Stimulated activated naive B cell treated with anti-CD40 and anti-IgM and Interleukin-4, amounts not matched to agents 10 μg/mL and 1 μg/mL and 100 μg/mL, for 72 hours (primary cell): Measurements from ENCODE around the gene ANKRD1.
"Not testable (repeated sequence)": the region's sequence is repeated elsewhere in the genome, so short reads cannot be mapped to it uniquely, and the experiment has no call there.

Experiments used
- ATAC-seq, 2 donors: fragments of 150-1000 bp; cut with Tn5 transposase; replicated peaks; 2 replicates each; pipeline ENCODE4 v1.10.0; 2021; ENCODE audit warnings: moderate library complexity in 1 of 2
- DNase-seq: peaks from one replicate; pipeline ENCODE4 v3.0.0; 2021
- H3K27ac Mint-ChIP-seq: one replicate; pipeline ENCODE4 v1.8.0; 2022; ENCODE audit warnings: mild to moderate bottlenecking, mixed read lengths
- H3K27me3 Mint-ChIP-seq, 2 donors: one replicate each; pipeline ENCODE4 v1.8.0; 2022; ENCODE audit warnings: mixed read lengths in 2 of 2
- H3K36me3 Mint-ChIP-seq, 2 donors: one replicate each; pipeline ENCODE4 v1.8.0; 2022; ENCODE audit warnings: mixed read lengths in 2 of 2, mild to moderate bottlenecking in 1 of 2
- H3K4me1 Mint-ChIP-seq, 2 donors: one replicate each; pipeline ENCODE4 v1.8.0; 2022; ENCODE audit warnings: mixed read lengths in 2 of 2, mild to moderate bottlenecking in 1 of 2
- H3K4me3 Mint-ChIP-seq, 2 donors: one replicate each; pipeline ENCODE4 v1.8.0; 2022; ENCODE audit warnings: mild to moderate bottlenecking in 2 of 2, mixed read lengths in 2 of 2, moderate library complexity in 1 of 2
- H3K9me3 Mint-ChIP-seq, 2 donors: one replicate each; pipeline ENCODE4 v1.8.0; 2022; ENCODE audit warnings: mixed read lengths in 2 of 2, mild to moderate bottlenecking in 1 of 2

ANKRD1 gene

GRCh38 chr10:90945491-90946070 is 24.7 kb upstream of the ANKRD1 start:
- Mint-ChIP-seq H3K9me3 (peaks cover 0 to 2% of the 10 kb centered on the region in 2 donors), H3K27ac (no peak overlapping the region), H3K4me3 (no peak overlapping the region)

GRCh38 chr10:90944749-90945148 is 23.9 kb upstream of the ANKRD1 start:
- Mint-ChIP-seq H3K36me3 (no peaks in the 10 kb centered on the region), H3K4me3 (no peak overlapping the region), H3K9me3 (peaks cover 0 to 2% of the 10 kb centered on the region in 2 donors), H3K4me1 (peaks cover 6 to 8% of the 10 kb centered on the region in 2 donors), H3K27ac (no peak overlapping the region), H3K27me3 (no peaks in the 10 kb centered on the region)
- DNase-seq = no peak
- ATAC-seq = no peak

More at GRCh38 chr10:90945491-90946070, 24.7 kb upstream of the ANKRD1 start:
- Mint-ChIP-seq H3K36me3 (no peaks in the 10 kb centered on the region), H3K4me1 (peaks cover 6 to 8% of the 10 kb centered on the region in 2 donors), H3K27me3 (no peaks in the 10 kb centered on the region)
- ATAC-seq (no peak), DNase-seq (no peak)

DNA sequence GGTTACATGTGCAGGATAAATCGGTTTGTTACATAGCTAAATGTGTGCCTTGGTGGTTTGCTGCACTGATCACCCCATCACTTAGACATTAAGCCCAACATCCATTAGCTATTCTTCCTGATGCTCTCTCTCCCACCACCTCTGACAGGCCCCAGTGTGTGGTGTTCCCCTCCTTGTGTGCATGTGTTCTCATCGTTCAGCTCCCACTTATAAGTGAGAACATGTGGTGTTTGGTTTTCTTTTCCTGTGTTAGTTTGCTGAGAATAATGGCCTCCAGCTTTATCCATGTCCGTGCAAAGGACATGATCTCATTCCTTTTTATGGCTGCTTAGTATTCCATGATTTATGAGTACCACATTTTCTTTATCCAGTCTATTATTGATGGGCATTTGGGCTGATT is 22.1 kb upstream of the ANKRD1 start:
- peak overlapping the region; percentile 31 for H3K27ac Mint-ChIP-seq
- H3K4me1 Mint-ChIP-seq, H3K36me3 Mint-ChIP-seq, H3K9me3 Mint-ChIP-seq, ATAC-seq, H3K27me3 Mint-ChIP-seq, H3K4me3 Mint-ChIP-seq, DNase-seq: not testable (repeated sequence)

- ATAC-seq (no peak), DNase-seq (no peak)
- Mint-ChIP-seq H3K36me3 (no peaks in the 10 kb centered on the region), H3K9me3 (peaks cover 0 to 4% of the 10 kb centered on the region in 2 donors), H3K4me3 (no peak overlapping the region), H3K4me1 (peaks cover 11 to 15% of the 10 kb centered on the region in 2 donors), H3K27me3 (no peaks in the 10 kb centered on the region), H3K27ac (no peak overlapping the region)
These were observed 18.8 kb upstream of the ANKRD1 start for GRCh38 chr10:90939648-90940047.

DNA sequence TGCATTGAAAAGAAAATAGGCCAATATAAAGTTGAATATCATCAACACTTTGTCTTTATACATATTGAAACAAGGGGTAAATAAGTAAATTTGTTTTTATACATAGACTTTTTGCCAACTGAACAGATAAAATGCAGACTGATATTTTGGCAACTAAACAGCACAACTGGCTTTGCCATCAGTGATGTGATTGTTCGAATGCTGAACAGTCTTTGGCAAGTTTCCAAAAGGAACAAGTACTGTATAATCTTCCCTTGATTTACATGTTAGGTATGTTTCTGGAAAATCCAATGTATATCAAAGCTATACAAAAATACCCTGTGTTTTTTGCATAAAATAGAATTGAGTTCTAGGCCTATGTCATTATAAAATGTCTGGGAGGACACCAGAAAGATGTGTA is 18.2 kb upstream of the ANKRD1 start:
- no peaks in the 10 kb centered on the region for H3K36me3 Mint-ChIP-seq
- H3K4me3 Mint-ChIP-seq = no peak overlapping the region
- H3K9me3 Mint-ChIP-seq = peaks cover 0 to 4% of the 10 kb centered on the region in 2 donors
- H3K27me3 Mint-ChIP-seq = no peaks in the 10 kb centered on the region
- no peak for ATAC-seq
- no peak overlapping the region for H3K27ac Mint-ChIP-seq
- no peak for DNase-seq
- peaks cover 11 to 15% of the 10 kb centered on the region in 2 donors for H3K4me1 Mint-ChIP-seq

DNA sequence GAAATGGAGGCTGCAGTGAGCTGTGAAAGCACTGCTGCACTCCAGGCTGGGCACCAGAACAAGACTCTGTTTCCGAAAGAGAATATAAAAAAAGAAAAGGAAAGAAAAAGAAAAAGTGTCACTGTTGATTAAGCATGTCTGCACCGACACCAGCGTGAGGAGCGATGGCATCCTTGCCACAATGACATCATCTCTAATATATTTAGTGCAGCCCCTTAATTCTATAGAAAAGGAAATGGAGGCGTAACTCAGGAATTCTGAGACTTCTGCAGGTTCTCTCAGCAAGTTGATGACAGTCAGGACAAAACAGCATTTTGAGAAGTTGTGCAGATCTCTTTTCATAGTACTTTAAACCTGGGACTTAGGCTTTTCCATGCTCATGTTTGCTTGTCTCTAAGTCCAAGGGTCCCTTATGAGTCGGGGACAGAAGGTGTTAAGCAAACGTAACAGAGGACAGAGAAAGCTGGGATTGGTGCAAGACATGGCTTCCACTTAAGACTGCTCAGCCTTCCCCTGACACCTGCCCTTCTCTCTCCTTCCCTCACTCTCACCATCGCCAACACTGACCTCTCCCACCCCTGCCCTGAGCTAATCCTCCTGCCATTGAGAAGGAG is 16.9 kb upstream of the ANKRD1 start:
- Mint-ChIP-seq H3K36me3 (no peaks in the 10 kb centered on the region), H3K4me1 (peaks cover 9 to 11% of the 10 kb centered on the region in 2 donors), H3K27ac (peak overlapping the region; percentile 44), H3K9me3 (peaks cover 0 to 2% of the 10 kb centered on the region in 2 donors), H3K27me3 (no peaks in the 10 kb centered on the region), H3K4me3 (no peak overlapping the region)
- DNase-seq = no peak
- ATAC-seq = no peak

DNA sequence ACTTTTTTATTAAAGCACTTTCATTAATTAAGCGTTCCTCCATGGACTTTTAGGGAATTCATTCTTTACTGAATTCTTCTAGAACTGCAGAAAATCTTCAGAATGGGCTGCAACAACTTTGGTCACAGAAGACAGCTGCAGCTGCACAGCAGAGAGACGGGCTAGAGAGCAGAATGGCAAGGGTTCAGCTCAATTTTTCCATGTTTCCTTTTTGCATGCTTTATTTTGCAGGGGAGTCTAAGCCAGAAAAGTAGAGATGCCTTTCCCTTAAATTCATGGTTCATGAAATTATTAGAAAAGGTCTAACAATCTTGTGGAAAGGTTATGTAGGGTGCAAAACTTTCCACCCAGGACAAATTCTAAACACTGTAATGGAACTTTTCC is 15.4 kb upstream of the ANKRD1 start:
- Mint-ChIP-seq H3K27ac (no peak overlapping the region), H3K4me1 (peaks cover 9 to 11% of the 10 kb centered on the region in 2 donors), H3K36me3 (no peaks in the 10 kb centered on the region), H3K27me3 (no peaks in the 10 kb centered on the region), H3K9me3 (peaks cover 0 to 2% of the 10 kb centered on the region in 2 donors), H3K4me3 (no peak overlapping the region)
- ATAC-seq (no peak), DNase-seq (no peak)

- peaks cover 0 to 2% of the 10 kb centered on the region in 2 donors for H3K9me3 Mint-ChIP-seq
- DNase-seq = no peak
- no peaks in the 10 kb centered on the region for H3K27me3 Mint-ChIP-seq
These were observed 14.8 kb upstream of the ANKRD1 start for GRCh38 chr10:90935581-90936275.

GRCh38 chr10:90930971-90931871 is 10.3 kb upstream of the ANKRD1 start:
- no peak for DNase-seq
- H3K27me3 Mint-ChIP-seq = peaks cover 0 to 3% of the 10 kb centered on the region in 2 donors
- peaks cover 11 to 12% of the 10 kb centered on the region in 2 donors for H3K4me1 Mint-ChIP-seq
- H3K9me3 Mint-ChIP-seq = peaks cover 0 to 2% of the 10 kb centered on the region in 2 donors
- H3K4me3 Mint-ChIP-seq = no peak overlapping the region
- ATAC-seq = no peak
- H3K36me3 Mint-ChIP-seq = no peaks in the 10 kb centered on the region
- no peak overlapping the region for H3K27ac Mint-ChIP-seq

More at GRCh38 chr10:90935581-90936275, 14.8 kb upstream of the ANKRD1 start:
- Mint-ChIP-seq H3K36me3 (no peaks in the 10 kb centered on the region), H3K4me3 (no peak overlapping the region), H3K4me1 (peaks cover 11 to 12% of the 10 kb centered on the region in 2 donors), H3K27ac (no peak overlapping the region)
- no peak for ATAC-seq

GRCh38 chr10:90930070-90930837 is 9.4 kb upstream of the ANKRD1 start:
- peak overlapping the region; percentile 57 for H3K27ac Mint-ChIP-seq
- H3K27me3 Mint-ChIP-seq = peaks cover 0 to 3% of the 10 kb centered on the region in 2 donors
- DNase-seq (no peak), ATAC-seq (no peak)
- peaks cover 0 to 2% of the 10 kb centered on the region in 2 donors for H3K9me3 Mint-ChIP-seq
- H3K4me3 Mint-ChIP-seq = no peak overlapping the region
- no peaks in the 10 kb centered on the region for H3K36me3 Mint-ChIP-seq
- H3K4me1 Mint-ChIP-seq = peaks cover 6 to 8% of the 10 kb centered on the region in 2 donors

DNA sequence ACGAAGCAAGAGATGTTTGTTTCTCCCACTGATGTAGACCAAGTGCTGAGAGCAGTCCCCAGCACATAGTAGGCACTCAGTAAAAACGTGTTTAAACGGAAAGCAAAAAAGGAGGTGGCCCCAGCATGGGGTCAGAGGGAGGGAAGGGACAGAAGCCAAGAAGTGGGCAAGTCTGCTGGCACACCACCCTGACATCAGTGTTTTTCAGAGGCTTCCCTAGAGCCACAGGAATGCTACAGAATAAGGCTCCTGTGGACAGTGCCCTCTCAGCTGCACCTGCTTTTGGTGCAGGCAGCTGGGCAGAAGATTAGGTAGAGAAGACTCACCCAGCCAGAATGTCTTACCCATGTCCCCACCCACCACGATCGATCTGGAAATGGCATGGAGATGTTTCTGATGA is 8.3 kb upstream of the ANKRD1 start:
- H3K9me3 Mint-ChIP-seq = no peaks in the 10 kb centered on the region
- DNase-seq (no peak), ATAC-seq (no peak)
- no peak overlapping the region for H3K27ac Mint-ChIP-seq
- peaks cover 0 to 3% of the 10 kb centered on the region in 2 donors for H3K27me3 Mint-ChIP-seq
- H3K36me3 Mint-ChIP-seq = no peaks in the 10 kb centered on the region
- H3K4me1 Mint-ChIP-seq = peaks cover 0 to 4% of the 10 kb centered on the region in 2 donors
- H3K4me3 Mint-ChIP-seq = no peak overlapping the region

DNA sequence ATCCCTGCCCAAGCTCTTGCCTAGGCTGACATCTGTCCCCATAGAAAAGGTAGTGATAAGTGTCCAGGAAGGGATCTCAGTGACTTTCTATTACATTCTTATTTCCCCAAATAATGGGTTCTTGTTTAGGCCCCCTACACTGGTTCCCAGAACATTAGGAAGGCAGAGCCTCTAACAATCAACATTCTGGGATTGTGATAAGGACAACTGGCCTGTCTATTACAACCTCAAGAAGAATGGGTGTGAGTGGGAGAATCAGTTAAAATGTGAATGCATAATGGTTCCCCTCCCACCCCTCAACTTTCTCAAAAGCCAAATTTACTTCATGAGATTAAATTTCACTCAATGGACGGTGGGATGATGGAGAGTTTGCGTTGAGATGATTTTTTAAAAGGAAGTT is 6.4 kb upstream of the ANKRD1 start:
- DNase-seq = no peak
- peaks cover 0 to 6% of the 10 kb centered on the region in 2 donors for H3K4me1 Mint-ChIP-seq
- H3K36me3 Mint-ChIP-seq = no peaks in the 10 kb centered on the region
- no peak overlapping the region for H3K4me3 Mint-ChIP-seq
- H3K27ac Mint-ChIP-seq = no peak overlapping the region
- ATAC-seq = no peak
- H3K9me3 Mint-ChIP-seq = no peaks in the 10 kb centered on the region
- H3K27me3 Mint-ChIP-seq = peaks cover 0 to 3% of the 10 kb centered on the region in 2 donors

DNA sequence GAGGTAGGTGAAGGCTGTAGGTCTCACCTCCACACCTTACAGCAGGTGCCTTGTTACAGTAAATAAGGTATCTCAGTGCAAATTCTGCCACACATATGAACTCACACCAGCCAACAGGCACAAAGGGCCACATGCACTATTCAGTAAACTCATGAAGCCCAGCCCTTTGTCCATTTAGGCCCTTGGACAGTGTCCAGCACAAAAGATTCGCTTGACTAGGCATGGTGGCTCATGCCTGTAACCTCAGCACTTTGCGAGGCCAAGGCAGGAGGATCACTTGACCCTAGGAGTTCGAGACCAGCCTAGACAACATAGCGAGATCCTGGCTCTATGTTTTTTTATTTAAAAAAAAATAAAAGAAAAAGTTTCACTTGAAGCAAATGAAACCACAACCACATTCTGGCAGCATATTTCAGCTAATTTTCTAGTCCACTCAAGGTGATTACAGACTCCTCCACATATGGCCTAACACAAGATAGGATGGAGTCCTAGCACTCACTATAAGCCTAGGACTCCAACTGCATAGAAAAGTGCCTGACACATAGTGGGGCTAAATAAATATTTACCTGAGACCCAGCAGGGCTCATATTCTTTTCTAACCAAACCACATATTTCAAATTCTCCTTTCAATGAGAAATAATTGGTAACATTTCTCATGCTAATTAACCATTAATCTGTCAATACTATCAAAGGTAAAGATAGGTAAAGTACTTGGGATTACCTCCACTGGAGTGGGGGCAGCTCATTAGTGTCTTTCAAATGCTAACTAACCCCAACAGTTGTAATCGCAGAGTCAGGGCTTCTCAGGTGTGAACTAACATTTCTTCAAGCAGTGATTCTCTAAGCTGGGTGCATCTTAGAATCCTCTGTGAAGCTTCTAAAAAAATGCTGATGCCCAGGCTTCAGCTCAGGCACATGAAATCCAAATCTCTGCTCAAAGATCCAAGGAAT is 4.5 kb upstream of the ANKRD1 start:
- H3K27me3 Mint-ChIP-seq = peaks cover 0 to 3% of the 10 kb centered on the region in 2 donors
- no peak for ATAC-seq
- H3K36me3 Mint-ChIP-seq = no peaks in the 10 kb centered on the region

More for the DNA sequence above, 4.5 kb upstream of the ANKRD1 start:
- Mint-ChIP-seq H3K4me3 (no peak overlapping the region), H3K9me3 (no peaks in the 10 kb centered on the region), H3K4me1 (peaks cover 0 to 4% of the 10 kb centered on the region in 2 donors), H3K27ac (no peak overlapping the region)
- no peak for DNase-seq
